ENCODE measurements around the gene NEDD4L. TPM values are rescaled to one million over a fixed set of nuclear protein-coding genes. Genes with fewer than 3 reads are reported as not detected.
"Not testable (repeated sequence)": the region's sequence is repeated elsewhere in the genome, so short reads cannot be mapped to it uniquely, and the experiment has no call there.

NEDD4L gene
- total RNA-seq, 1 donor from 2014 or later = 162 TPM

- no peak overlapping the region for H3K4me3 Mint-ChIP-seq (ENCODE audit: low read depth)
- H3K9me3 Mint-ChIP-seq (ENCODE audit: low read depth) = no peaks in the 10 kb centered on the region
- H3K36me3 Mint-ChIP-seq (ENCODE audit: insufficient read depth) = peaks cover 57% of the 10 kb centered on the region
- no peaks in the 10 kb centered on the region for H3K4me1 Mint-ChIP-seq (ENCODE audit: low read depth)
- no peaks in the 10 kb centered on the region for H3K27me3 Mint-ChIP-seq
- TF ChIP-seq, protein P1, sequence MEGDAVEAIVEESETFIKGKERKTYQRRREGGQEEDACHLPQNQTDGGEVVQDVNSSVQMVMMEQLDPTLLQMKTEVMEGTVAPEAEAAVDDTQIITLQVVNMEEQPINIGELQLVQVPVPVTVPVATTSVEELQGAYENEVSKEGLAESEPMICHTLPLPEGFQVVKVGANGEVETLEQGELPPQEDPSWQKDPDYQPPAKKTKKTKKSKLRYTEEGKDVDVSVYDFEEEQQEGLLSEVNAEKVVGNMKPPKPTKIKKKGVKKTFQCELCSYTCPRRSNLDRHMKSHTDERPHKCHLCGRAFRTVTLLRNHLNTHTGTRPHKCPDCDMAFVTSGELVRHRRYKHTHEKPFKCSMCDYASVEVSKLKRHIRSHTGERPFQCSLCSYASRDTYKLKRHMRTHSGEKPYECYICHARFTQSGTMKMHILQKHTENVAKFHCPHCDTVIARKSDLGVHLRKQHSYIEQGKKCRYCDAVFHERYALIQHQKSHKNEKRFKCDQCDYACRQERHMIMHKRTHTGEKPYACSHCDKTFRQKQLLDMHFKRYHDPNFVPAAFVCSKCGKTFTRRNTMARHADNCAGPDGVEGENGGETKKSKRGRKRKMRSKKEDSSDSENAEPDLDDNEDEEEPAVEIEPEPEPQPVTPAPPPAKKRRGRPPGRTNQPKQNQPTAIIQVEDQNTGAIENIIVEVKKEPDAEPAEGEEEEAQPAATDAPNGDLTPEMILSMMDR (IDR thresholded peaks at IDR 0.05; ENCODE audit: unreplicated experiment) = no peak
- DNase-seq (ENCODE audit: low spot score, unreplicated experiment) = no peak
- no peak overlapping the region for H3K27ac Mint-ChIP-seq
Observed at GRCh38 chr18:58373481-58373880, 329.5 kb downstream of the NEDD4L start.

- H3K36me3 Mint-ChIP-seq (ENCODE audit: insufficient read depth) = peaks cover 53% of the 10 kb centered on the region
Observed at GRCh38 chr18:58375051-58375450, 331.0 kb downstream of the NEDD4L start.

GRCh38 chr18:58378411-58379379 is 334.7 kb downstream of the NEDD4L start:
- no peak for DNase-seq (ENCODE audit: low spot score, unreplicated experiment)
- H3K27me3 Mint-ChIP-seq = no peaks in the 10 kb centered on the region

More at GRCh38 chr18:58375051-58375450, 331.0 kb downstream of the NEDD4L start:
- H3K4me3 Mint-ChIP-seq (ENCODE audit: low read depth) = no peak overlapping the region
- H3K4me1 Mint-ChIP-seq (ENCODE audit: low read depth) = no peaks in the 10 kb centered on the region
- no peaks in the 10 kb centered on the region for H3K9me3 Mint-ChIP-seq (ENCODE audit: low read depth)
- peak overlapping the region; percentile 38 for H3K27ac Mint-ChIP-seq
- TF ChIP-seq, protein P1 (IDR thresholded peaks at IDR 0.05; ENCODE audit: unreplicated experiment) = no peak
- no peak for DNase-seq (ENCODE audit: low spot score, unreplicated experiment)
- H3K27me3 Mint-ChIP-seq = no peaks in the 10 kb centered on the region

DNA sequence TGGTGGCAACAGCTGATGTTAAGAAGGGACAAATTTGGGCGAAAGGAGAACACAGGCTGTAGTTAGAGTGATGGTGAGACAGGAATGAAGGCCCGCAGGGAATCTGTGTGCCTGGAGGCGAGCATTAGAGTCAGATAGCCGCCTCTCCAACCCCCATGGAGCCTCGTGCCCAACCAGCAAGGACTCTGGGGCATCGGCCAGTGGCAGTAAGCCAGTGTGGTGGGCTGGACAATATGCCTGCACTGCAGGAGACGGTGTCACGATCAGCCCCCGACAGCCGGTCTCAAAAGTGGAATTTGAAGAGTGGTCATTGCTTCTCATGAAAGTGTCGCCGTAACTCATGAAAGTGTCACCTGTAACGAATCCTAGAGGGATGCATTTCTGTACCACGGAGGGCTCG is 335.4 kb downstream of the NEDD4L start:
- H3K36me3 Mint-ChIP-seq (ENCODE audit: insufficient read depth) = peaks cover 42% of the 10 kb centered on the region
- H3K27ac Mint-ChIP-seq = no peak overlapping the region
- no peak overlapping the region for H3K4me3 Mint-ChIP-seq (ENCODE audit: low read depth)
- TF ChIP-seq, protein P1 (IDR thresholded peaks at IDR 0.05; ENCODE audit: unreplicated experiment) = no peak
- no peaks in the 10 kb centered on the region for H3K27me3 Mint-ChIP-seq
- no peak for DNase-seq (ENCODE audit: low spot score, unreplicated experiment)
- no peaks in the 10 kb centered on the region for H3K9me3 Mint-ChIP-seq (ENCODE audit: low read depth)
- no peaks in the 10 kb centered on the region for H3K4me1 Mint-ChIP-seq (ENCODE audit: low read depth)

More at GRCh38 chr18:58378411-58379379, 334.7 kb downstream of the NEDD4L start:
- no peaks in the 10 kb centered on the region for H3K4me1 Mint-ChIP-seq (ENCODE audit: low read depth)
- H3K4me3 Mint-ChIP-seq (ENCODE audit: low read depth) = no peak overlapping the region
- TF ChIP-seq, protein P1 (IDR thresholded peaks at IDR 0.05; ENCODE audit: unreplicated experiment) = no peak
- H3K36me3 Mint-ChIP-seq (ENCODE audit: insufficient read depth) = peaks cover 42% of the 10 kb centered on the region
- H3K27ac Mint-ChIP-seq = no peak overlapping the region
- no peaks in the 10 kb centered on the region for H3K9me3 Mint-ChIP-seq (ENCODE audit: low read depth)

GRCh38 chr18:58380113-58380512 is 336.1 kb downstream of the NEDD4L start:
- peaks cover 38% of the 10 kb centered on the region for H3K36me3 Mint-ChIP-seq (ENCODE audit: insufficient read depth)
- H3K4me3 Mint-ChIP-seq (ENCODE audit: low read depth); H3K9me3 Mint-ChIP-seq (ENCODE audit: low read depth); DNase-seq (ENCODE audit: low spot score, unreplicated experiment); H3K4me1 Mint-ChIP-seq (ENCODE audit: low read depth); H3K27ac Mint-ChIP-seq; H3K27me3 Mint-ChIP-seq: not testable (repeated sequence)
